LNCaP clone FGC (cell line): ENCODE measurements around the gene COMMD1.
"Not testable (repeated sequence)": the region's sequence is repeated elsewhere in the genome, so short reads cannot be mapped to it uniquely, and the experiment has no call there.

Experiments used
- DNase-seq: peaks from one replicate; pipeline ENCODE4 v3.0.0-alpha.2; 2011; ENCODE audit warnings: low read depth
- H3K4me3 ChIP-seq: 2 replicates; pipeline ENCODE4 v1.5.1; 2011; ENCODE audit warnings: mild to moderate bottlenecking, low read depth, low read length, control low read depth
- CTCF ChIP-seq: IDR thresholded peaks from 2 replicates; pipeline ENCODE4 v1.5.1; 2012; ENCODE audit warnings: mild to moderate bottlenecking; ENCODE audit not compliant: control insufficient read depth, insufficient read depth; ENCODE audit errors: extremely low read depth

Gene COMMD1

GRCh38 chr2:62144689-62145477 lies 239.4 kb downstream of the COMMD1 start:
- TF ChIP-seq CTCF, result no peak
- no peak for DNase-seq
- no peak overlapping the region for H3K4me3 ChIP-seq

- H3K4me3 ChIP-seq, result no peak overlapping the region
- DNase-seq, result no peak
- no peak for TF ChIP-seq CTCF
Observed at GRCh38 chr2:62145478-62146100, 240.1 kb downstream of the COMMD1 start.

GRCh38 chr2:62146790-62147189 lies 241.3 kb downstream of the COMMD1 start:
- DNase-seq, H3K4me3 ChIP-seq: not testable (repeated sequence)

- no peak for TF ChIP-seq CTCF
- no peak for DNase-seq
Observed at GRCh38 chr2:62147610-62148301, 242.3 kb downstream of the COMMD1 start.

GRCh38 chr2:62149708-62150107 lies 244.2 kb downstream of the COMMD1 start:
- H3K4me3 ChIP-seq, result no peak overlapping the region
- no peak for TF ChIP-seq CTCF
- no peak for DNase-seq

More at GRCh38 chr2:62147610-62148301, 242.3 kb downstream of the COMMD1 start:
- no peak overlapping the region for H3K4me3 ChIP-seq

- TF ChIP-seq CTCF, result no peak
- no peak overlapping the region for H3K4me3 ChIP-seq
- DNase-seq, result no peak
Observed at GRCh38 chr2:62150597-62151305, 245.3 kb downstream of the COMMD1 start.

- no peak overlapping the region for H3K4me3 ChIP-seq
- no peak for DNase-seq
- TF ChIP-seq CTCF, result no peak
Observed at GRCh38 chr2:62151306-62151638, 245.8 kb downstream of the COMMD1 start.
